ENCODE results near the gene UNC13B.

DNA sequence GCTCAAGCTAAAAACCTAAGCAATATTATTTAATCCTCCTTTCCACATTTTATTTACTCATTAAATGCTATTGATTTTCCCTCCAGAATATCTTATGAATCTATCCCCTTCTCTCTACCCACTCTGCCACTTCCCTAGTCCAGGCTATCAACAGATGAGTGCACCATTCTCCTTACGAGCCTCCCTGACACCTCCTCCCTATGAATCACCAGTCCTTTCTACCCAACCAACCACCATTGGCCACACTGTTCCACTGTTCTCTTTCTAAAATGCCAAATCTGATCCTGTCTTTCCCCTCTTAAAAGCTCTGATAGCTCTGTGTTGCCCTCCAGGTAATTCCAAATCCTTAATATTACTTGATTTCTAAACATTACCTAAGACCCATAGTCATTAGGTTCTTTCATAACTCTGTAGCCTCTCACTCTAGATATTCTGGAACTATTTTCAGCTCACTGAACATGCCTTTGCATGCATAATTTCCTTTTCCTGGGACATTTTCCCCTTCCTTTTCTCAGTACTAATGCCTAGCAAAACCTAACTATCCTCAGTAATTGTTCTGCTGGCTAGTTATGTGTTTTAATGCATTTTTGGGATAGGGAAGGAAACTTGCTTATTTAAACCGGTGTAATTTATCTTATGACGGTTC lies 126.3 kb downstream of the UNC13B start:
- TF ChIP-seq, protein P1, sequence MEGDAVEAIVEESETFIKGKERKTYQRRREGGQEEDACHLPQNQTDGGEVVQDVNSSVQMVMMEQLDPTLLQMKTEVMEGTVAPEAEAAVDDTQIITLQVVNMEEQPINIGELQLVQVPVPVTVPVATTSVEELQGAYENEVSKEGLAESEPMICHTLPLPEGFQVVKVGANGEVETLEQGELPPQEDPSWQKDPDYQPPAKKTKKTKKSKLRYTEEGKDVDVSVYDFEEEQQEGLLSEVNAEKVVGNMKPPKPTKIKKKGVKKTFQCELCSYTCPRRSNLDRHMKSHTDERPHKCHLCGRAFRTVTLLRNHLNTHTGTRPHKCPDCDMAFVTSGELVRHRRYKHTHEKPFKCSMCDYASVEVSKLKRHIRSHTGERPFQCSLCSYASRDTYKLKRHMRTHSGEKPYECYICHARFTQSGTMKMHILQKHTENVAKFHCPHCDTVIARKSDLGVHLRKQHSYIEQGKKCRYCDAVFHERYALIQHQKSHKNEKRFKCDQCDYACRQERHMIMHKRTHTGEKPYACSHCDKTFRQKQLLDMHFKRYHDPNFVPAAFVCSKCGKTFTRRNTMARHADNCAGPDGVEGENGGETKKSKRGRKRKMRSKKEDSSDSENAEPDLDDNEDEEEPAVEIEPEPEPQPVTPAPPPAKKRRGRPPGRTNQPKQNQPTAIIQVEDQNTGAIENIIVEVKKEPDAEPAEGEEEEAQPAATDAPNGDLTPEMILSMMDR (IDR thresholded peaks at IDR 0.05) = no peak
- no peak for TF ChIP-seq EZH2 (IDR thresholded peaks at IDR 0.05; ENCODE audit: borderline replicate concordance, insufficient read depth, low read depth, low read length, poor library complexity, severe bottlenecking)

All from B cell (primary cell).